IMR-90 (cell line): ENCODE results near the gene MAFB.

ENCODE experiments used
- CEBPB ChIP-seq: IDR thresholded peaks from 2 replicates; pipeline ENCODE4 v1.6.1; 2012; ENCODE audit warnings: low read depth, low read length, improper control_type of control experiment
- CHD1 ChIP-seq: IDR thresholded peaks from 2 replicates; pipeline ENCODE4 v1.6.1; 2012; ENCODE audit warnings: low read depth, low read length, improper control_type of control experiment
- FOS ChIP-seq: fragments of 150-350 bp; IDR thresholded peaks from 2 replicates; pipeline ENCODE4 v1.6.1; 2016; ENCODE audit warnings: low read depth, low read length
- MAFK ChIP-seq: IDR thresholded peaks from 2 replicates; pipeline ENCODE4 v1.6.1; 2012; ENCODE audit warnings: low read depth, low read length, improper control_type of control experiment
- POLR2A ChIP-seq: IDR thresholded peaks from 2 replicates; pipeline ENCODE4 v1.6.1; 2012; ENCODE audit warnings: mild to moderate bottlenecking, low read depth, low read length
- RAD21 ChIP-seq: IDR thresholded peaks from 2 replicates; pipeline ENCODE4 v1.6.1; 2012; ENCODE audit warnings: low read length, improper control_type of control experiment
- RCOR1 ChIP-seq: IDR thresholded peaks from 2 replicates; pipeline ENCODE4 v1.6.1; 2012; ENCODE audit warnings: mild to moderate bottlenecking, low read length, improper control_type of control experiment; ENCODE audit not compliant: insufficient replicate concordance
- RFX5 ChIP-seq: IDR thresholded peaks from 2 replicates; pipeline ENCODE4 v1.8.0; 2012; ENCODE audit warnings: low read depth, mild to moderate bottlenecking, low read length, moderate library complexity
- SMC3 ChIP-seq: fragments of 150-350 bp; IDR thresholded peaks from 2 replicates; pipeline ENCODE4 v1.6.1; 2016; ENCODE audit warnings: low read depth, mild to moderate bottlenecking, antibody characterized with exemption, low read length, moderate library complexity
- TF ChIP-seq, protein P1 (sequence below): conservative IDR thresholded peaks from 2 replicates; pipeline ENCODE4 v1.5.1; 2012; ENCODE audit warnings: mild to moderate bottlenecking, low read depth, low read length, improper control_type of control experiment
- TF ChIP-seq, protein P2 (sequence below): fragments of 150-350 bp; IDR thresholded peaks from 2 replicates; pipeline ENCODE4 v1.6.1; 2017; ENCODE audit warnings: mild to moderate bottlenecking, antibody characterized with exemption, low read length, low read depth

DNA sequence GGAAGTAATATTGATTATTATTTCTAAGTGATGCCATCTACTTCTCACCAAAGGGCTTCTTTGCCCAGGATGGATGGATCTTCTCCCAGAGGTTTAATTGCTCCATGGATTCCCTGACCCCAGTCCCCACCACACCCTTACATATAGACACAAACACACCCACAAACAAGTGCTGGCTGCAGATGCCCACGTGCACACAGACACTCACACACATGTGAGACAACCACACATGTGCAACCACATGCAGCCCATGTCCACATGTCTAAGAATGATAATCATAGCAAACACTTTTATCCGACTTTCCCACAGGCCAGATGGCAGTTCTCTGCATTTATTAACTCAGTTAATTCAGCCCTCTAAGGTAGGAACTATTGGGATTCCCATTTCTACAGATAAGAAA, 44.2 kb downstream of the MAFB start:
- TF ChIP-seq RAD21, result no peak
- TF ChIP-seq FOS, result no peak
- TF ChIP-seq, protein P1, sequence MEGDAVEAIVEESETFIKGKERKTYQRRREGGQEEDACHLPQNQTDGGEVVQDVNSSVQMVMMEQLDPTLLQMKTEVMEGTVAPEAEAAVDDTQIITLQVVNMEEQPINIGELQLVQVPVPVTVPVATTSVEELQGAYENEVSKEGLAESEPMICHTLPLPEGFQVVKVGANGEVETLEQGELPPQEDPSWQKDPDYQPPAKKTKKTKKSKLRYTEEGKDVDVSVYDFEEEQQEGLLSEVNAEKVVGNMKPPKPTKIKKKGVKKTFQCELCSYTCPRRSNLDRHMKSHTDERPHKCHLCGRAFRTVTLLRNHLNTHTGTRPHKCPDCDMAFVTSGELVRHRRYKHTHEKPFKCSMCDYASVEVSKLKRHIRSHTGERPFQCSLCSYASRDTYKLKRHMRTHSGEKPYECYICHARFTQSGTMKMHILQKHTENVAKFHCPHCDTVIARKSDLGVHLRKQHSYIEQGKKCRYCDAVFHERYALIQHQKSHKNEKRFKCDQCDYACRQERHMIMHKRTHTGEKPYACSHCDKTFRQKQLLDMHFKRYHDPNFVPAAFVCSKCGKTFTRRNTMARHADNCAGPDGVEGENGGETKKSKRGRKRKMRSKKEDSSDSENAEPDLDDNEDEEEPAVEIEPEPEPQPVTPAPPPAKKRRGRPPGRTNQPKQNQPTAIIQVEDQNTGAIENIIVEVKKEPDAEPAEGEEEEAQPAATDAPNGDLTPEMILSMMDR, result no peak
- TF ChIP-seq MAFK, result no peak
- no peak for TF ChIP-seq RCOR1
- no peak for TF ChIP-seq POLR2A
- no peak for TF ChIP-seq CHD1
- no peak for TF ChIP-seq SMC3
- TF ChIP-seq, protein P2, sequence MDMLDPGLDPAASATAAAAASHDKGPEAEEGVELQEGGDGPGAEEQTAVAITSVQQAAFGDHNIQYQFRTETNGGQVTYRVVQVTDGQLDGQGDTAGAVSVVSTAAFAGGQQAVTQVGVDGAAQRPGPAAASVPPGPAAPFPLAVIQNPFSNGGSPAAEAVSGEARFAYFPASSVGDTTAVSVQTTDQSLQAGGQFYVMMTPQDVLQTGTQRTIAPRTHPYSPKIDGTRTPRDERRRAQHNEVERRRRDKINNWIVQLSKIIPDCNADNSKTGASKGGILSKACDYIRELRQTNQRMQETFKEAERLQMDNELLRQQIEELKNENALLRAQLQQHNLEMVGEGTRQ, result no peak
- TF ChIP-seq CEBPB, result no peak
- TF ChIP-seq RFX5, result no peak
